CD14-positive monocyte (primary cell): ENCODE results near the gene BTBD9. TPM values are rescaled to one million over a fixed set of nuclear protein-coding genes. Genes with fewer than 3 reads are reported as not detected.

Experiments
- DNase-seq, 3 donors: peaks; one replicate each; pipeline ENCODE4 v3.0.0-alpha.2; 2011 to 2022
- H2AFZ ChIP-seq: 2 replicates; pipeline ENCODE4 v1.6.0; 2012; ENCODE audit warnings: mild to moderate bottlenecking, low read depth, low read length, inconsistent platforms; ENCODE audit not compliant: insufficient read depth, poor library complexity, severe bottlenecking
- H3K27ac ChIP-seq, 2 donors: 1 replicate in 1 of 2; 2 replicates in 1 of 2; pipeline ENCODE4 v1.5.1; 2012 to 2013; ENCODE audit warnings: low read length in 2 of 2, control low read depth in 1 of 2, inconsistent platforms in 1 of 2, low read depth in 1 of 2, mild to moderate bottlenecking in 1 of 2
- H3K27me3 ChIP-seq, 2 donors: one replicate each; pipeline versions ENCODE4 v1.6.0 to v1.6.1; 2011 to 2013; ENCODE audit warnings: low read length in 2 of 2; ENCODE audit not compliant: control insufficient read depth in 2 of 2, insufficient read depth in 2 of 2
- H3K36me3 ChIP-seq, 2 donors: replicated peaks in 1 of 2; 1 replicate in 1 of 2; 2 replicates in 1 of 2; pipeline versions ENCODE4 v1.5.1 to v1.6.1; 2012 to 2013; ENCODE audit warnings: low read length in 2 of 2, control low read depth in 1 of 2, inconsistent platforms in 1 of 2, mild to moderate bottlenecking in 1 of 2; ENCODE audit not compliant: insufficient read depth in 2 of 2, control insufficient read depth in 1 of 2
- H3K4me1 ChIP-seq, 2 donors: 1 replicate in 1 of 2; 2 replicates in 1 of 2; pipeline versions ENCODE4 v1.5.1 to v1.6.1; 2012 to 2013; ENCODE audit warnings: low read length in 2 of 2, control low read depth in 1 of 2, inconsistent platforms in 1 of 2, mild to moderate bottlenecking in 1 of 2, moderate library complexity in 1 of 2; ENCODE audit not compliant: insufficient read depth in 2 of 2, control insufficient read depth in 1 of 2
- H3K4me2 ChIP-seq: replicated peaks from 2 replicates; pipeline ENCODE3; 2012; ENCODE audit warnings: low read length, moderate library complexity, mild to moderate bottlenecking; ENCODE audit not compliant: poor library complexity, severe bottlenecking; ENCODE audit errors: extremely low read depth
- H3K4me3 ChIP-seq, 3 experiments: fragments of 200-600 bp in 1 of 3; sonication (generic) in 1 of 3; replicated peaks in 1 of 3; 1 replicate in 2 of 3; 2 replicates in 1 of 3; pipeline ENCODE4 v1.5.1; 2011 to 2013; ENCODE audit warnings: low read length in 3 of 3, mild to moderate bottlenecking in 3 of 3, control low read depth in 2 of 3, low read depth in 2 of 3, inconsistent platforms in 1 of 3, moderate library complexity in 1 of 3
- H3K79me2 ChIP-seq: 2 replicates; pipeline ENCODE4 v1.6.0; 2012; ENCODE audit warnings: mild to moderate bottlenecking, control low read depth, inconsistent platforms, low read length, moderate library complexity; ENCODE audit not compliant: insufficient read depth
- H3K9ac ChIP-seq: 2 replicates; pipeline ENCODE4 v1.6.0; 2017; ENCODE audit warnings: low read length, mild to moderate bottlenecking; ENCODE audit not compliant: insufficient read depth, poor library complexity, severe bottlenecking
- H3K9me3 ChIP-seq, 2 donors: replicated peaks in 1 of 2; 1 replicate in 1 of 2; 2 replicates in 1 of 2; pipeline versions ENCODE4 v1.5.1 to v1.6.1; 2012 to 2013; ENCODE audit warnings: low read length in 2 of 2, control low read depth in 1 of 2; ENCODE audit not compliant: control insufficient read depth in 1 of 2, insufficient read depth in 1 of 2
- H4K20me1 ChIP-seq: 2 replicates; pipeline ENCODE4 v1.6.0; 2012; ENCODE audit warnings: mild to moderate bottlenecking, low read length, control low read depth, moderate library complexity; ENCODE audit not compliant: insufficient read depth
- H3K27ac Mint-ChIP-seq, 7 donors: one replicate each; pipeline ENCODE4 v1.8.0; 2020; ENCODE audit warnings: mild to moderate bottlenecking in 7 of 7, mixed read lengths in 7 of 7, moderate library complexity in 6 of 7, inconsistent platforms in 2 of 7
- H3K27me3 Mint-ChIP-seq, 3 donors: one replicate each; pipeline ENCODE4 v1.8.0; 2021 to 2022; ENCODE audit warnings: low read depth in 3 of 3, mild to moderate bottlenecking in 3 of 3, mixed read lengths in 3 of 3, moderate library complexity in 3 of 3, inconsistent platforms in 1 of 3
- H3K36me3 Mint-ChIP-seq, 2 donors: one replicate each; pipeline ENCODE4 v1.8.0; 2020; ENCODE audit warnings: mixed read lengths in 2 of 2, inconsistent platforms in 1 of 2, mild to moderate bottlenecking in 1 of 2
- H3K4me1 Mint-ChIP-seq: one replicate; pipeline ENCODE4 v1.8.0; 2020; ENCODE audit warnings: mild to moderate bottlenecking, mixed read lengths
- H3K4me3 Mint-ChIP-seq, 2 donors: one replicate each; pipeline ENCODE4 v1.8.0; 2020; ENCODE audit warnings: mild to moderate bottlenecking in 2 of 2, mixed read lengths in 2 of 2, moderate library complexity in 1 of 2
- H3K9me3 Mint-ChIP-seq, 7 donors: one replicate each; pipeline ENCODE4 v1.8.0; 2020 to 2022; ENCODE audit warnings: mixed read lengths in 7 of 7, mild to moderate bottlenecking in 6 of 7, moderate library complexity in 6 of 7, inconsistent platforms in 2 of 7
- WGBS: methylation state at CpG from one replicate; pipeline ENCODE4 v1.1.5; 2013; ENCODE audit warnings: missing lambda C conversion rate; ENCODE audit not compliant: insufficient coverage; 5-methylcytosine and 5-hydroxymethylcytosine counted together
- intact Hi-C, 2 donors: fragments of 100-400 bp; cut with micrococcal nuclease; formaldehyde crosslinking; loops; one replicate each; pipeline versions ENCODE4 v1.15.0 to v1.15.1; 2023
- polyA plus RNA-seq, 3 donors: library from polyadenylated mRNA; depleted of rRNA in 1 of 3; unstranded in 2 of 3; stranded (reverse) in 1 of 3; fragments of 300-500 nt in 2 of 3; fragments of >200 nt in 1 of 3; fragmentation: Illumina TruSeq in 2 of 3; gene quantifications; 1 replicate in 2 of 3; 2 replicates in 1 of 3; pipeline ENCODE4 v1.2.3, GENCODE V29; 2012 to 2021
- TF ChIP-seq, protein P1 (sequence below): fragments of 200-600 bp; IDR thresholded peaks from one replicate; pipeline ENCODE4 v1.8.0; 2022; ENCODE audit warnings: antibody characterized with exemption, mild to moderate bottlenecking

The BTBD9 gene
- polyA plus RNA-seq, 3 donors: 5.2 to 7.5 (median 6.2) TPM

GRCh38 chr6:38417521-38417920, 222.2 kb downstream of the BTBD9 start:
- H3K9me3 Mint-ChIP-seq: no peaks in the 10 kb centered on the region
- TF ChIP-seq, protein P1, sequence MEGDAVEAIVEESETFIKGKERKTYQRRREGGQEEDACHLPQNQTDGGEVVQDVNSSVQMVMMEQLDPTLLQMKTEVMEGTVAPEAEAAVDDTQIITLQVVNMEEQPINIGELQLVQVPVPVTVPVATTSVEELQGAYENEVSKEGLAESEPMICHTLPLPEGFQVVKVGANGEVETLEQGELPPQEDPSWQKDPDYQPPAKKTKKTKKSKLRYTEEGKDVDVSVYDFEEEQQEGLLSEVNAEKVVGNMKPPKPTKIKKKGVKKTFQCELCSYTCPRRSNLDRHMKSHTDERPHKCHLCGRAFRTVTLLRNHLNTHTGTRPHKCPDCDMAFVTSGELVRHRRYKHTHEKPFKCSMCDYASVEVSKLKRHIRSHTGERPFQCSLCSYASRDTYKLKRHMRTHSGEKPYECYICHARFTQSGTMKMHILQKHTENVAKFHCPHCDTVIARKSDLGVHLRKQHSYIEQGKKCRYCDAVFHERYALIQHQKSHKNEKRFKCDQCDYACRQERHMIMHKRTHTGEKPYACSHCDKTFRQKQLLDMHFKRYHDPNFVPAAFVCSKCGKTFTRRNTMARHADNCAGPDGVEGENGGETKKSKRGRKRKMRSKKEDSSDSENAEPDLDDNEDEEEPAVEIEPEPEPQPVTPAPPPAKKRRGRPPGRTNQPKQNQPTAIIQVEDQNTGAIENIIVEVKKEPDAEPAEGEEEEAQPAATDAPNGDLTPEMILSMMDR: no peak

GRCh38 chr6:38415231-38416005, 224.3 kb downstream of the BTBD9 start:
- H2AFZ ChIP-seq: no peak overlapping the region
- Mint-ChIP-seq H3K27ac (no peak overlapping the region), H3K4me1 (no peaks in the 10 kb centered on the region), H3K27me3 (no peaks in the 10 kb centered on the region), H3K9me3 (no peaks in the 10 kb centered on the region), H3K4me3 (no peak overlapping the region), H3K36me3 (no peaks in the 10 kb centered on the region)
- H3K9me3 ChIP-seq: no peaks in the 10 kb centered on the region
- intact Hi-C loops: no loop called here
- no peak overlapping the region for H3K4me2 ChIP-seq
- DNase-seq: no peak
- no peaks in the 10 kb centered on the region for H4K20me1 ChIP-seq
- 100% methylated on average over 2 of the region's 5 CpGs for WGBS
- no peaks in the 10 kb centered on the region for H3K79me2 ChIP-seq
- no peaks in the 10 kb centered on the region for H3K36me3 ChIP-seq
- TF ChIP-seq, protein P1: no peak
- no peaks in the 10 kb centered on the region for H3K27me3 ChIP-seq
- H3K27ac ChIP-seq: no peak overlapping the region
- no peaks in the 10 kb centered on the region for H3K4me1 ChIP-seq
- H3K4me3 ChIP-seq: no peak overlapping the region
- no peak overlapping the region for H3K9ac ChIP-seq

More at GRCh38 chr6:38417521-38417920, 222.2 kb downstream of the BTBD9 start:
- no peaks in the 10 kb centered on the region for H3K36me3 Mint-ChIP-seq
- Histone ChIP-seq H2AFZ (no peak overlapping the region), H3K4me2 (no peak overlapping the region), H3K27me3 (no peaks in the 10 kb centered on the region), H3K27ac (no peak overlapping the region), H3K36me3 (no peaks in the 10 kb centered on the region), H4K20me1 (no peaks in the 10 kb centered on the region), H3K79me2 (no peaks in the 10 kb centered on the region), H3K9ac (no peak overlapping the region), H3K9me3 (no peaks in the 10 kb centered on the region), H3K4me3 (no peak overlapping the region), H3K4me1 (no peaks in the 10 kb centered on the region)
- H3K27me3 Mint-ChIP-seq: no peaks in the 10 kb centered on the region
- DNase-seq: no peak
- no peak overlapping the region for H3K27ac Mint-ChIP-seq
- H3K4me3 Mint-ChIP-seq: no peak overlapping the region
- intact Hi-C loops: no loop called here
- no peaks in the 10 kb centered on the region for H3K4me1 Mint-ChIP-seq
- 100% methylated on average over 1 of the region's 6 CpGs for WGBS
